OCI-LY1 (cell line): ENCODE measurements around the gene SUCO.

ENCODE experiments used
- CTCF ChIP-seq: fragments of 200-600 bp; sonication (generic), shearing (Covaris generic); IDR thresholded peaks from 2 replicates; pipeline ENCODE4 v1.5.1; 2017; ENCODE audit warnings: mild to moderate bottlenecking, antibody characterized with exemption, low read length, moderate library complexity, mixed read lengths
- EZH2 ChIP-seq: fragments of 200-600 bp; sonication (generic), shearing (Covaris generic); IDR thresholded peaks from 2 replicates; pipeline ENCODE4 v1.8.0; 2017; ENCODE audit warnings: borderline replicate concordance, mixed run types, mild to moderate bottlenecking, antibody characterized with exemption, low read length, moderate library complexity, mixed read lengths

DNA sequence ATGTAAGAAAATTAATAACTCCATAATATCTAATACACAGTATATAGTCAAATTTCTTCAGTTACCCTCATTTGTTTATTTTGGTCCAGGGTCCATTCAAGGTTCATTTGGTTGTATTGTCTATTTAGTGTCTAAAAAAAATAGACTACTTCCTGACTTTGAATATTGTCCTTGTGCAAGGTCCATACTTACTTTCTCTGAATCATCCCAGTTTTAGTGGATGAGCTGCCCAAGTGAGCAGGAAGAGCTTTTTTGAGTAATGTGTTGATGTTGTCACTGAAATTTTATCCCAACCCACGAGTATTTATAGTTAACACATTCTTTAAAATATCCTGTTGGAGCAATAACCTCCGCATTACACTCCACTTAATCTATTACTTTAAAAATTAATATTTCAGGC lies 80.3 kb downstream of the SUCO start:
- TF ChIP-seq CTCF (no peak), EZH2 (no peak)
